OCI-LY3 (cell line): ENCODE results near the gene CLMP.

ENCODE experiments used
- H2AFZ ChIP-seq: fragments of 200-600, 300-600 bp; shearing (Covaris generic); 2 replicates; pipeline ENCODE4 v1.6.0; 2014; ENCODE audit warnings: antibody characterized with exemption, low read depth, low read length
- H3K27ac ChIP-seq: fragments of 200-600, 300-600 bp; sonication (generic); 2 replicates; pipeline ENCODE4 v1.5.1; 2014; ENCODE audit warnings: mild to moderate bottlenecking, low read length, moderate library complexity, mixed read lengths
- H3K27me3 ChIP-seq: fragments of 200-600, 300-600 bp; sonication (generic); 2 replicates; pipeline ENCODE4 v1.6.1; 2014; ENCODE audit warnings: low read depth, low read length, mixed read lengths
- H3K36me3 ChIP-seq: fragments of 200-600, 300-600 bp; sonication (generic); replicated peaks from 2 replicates; pipeline ENCODE3; 2014; ENCODE audit warnings: low read depth, low read length, mixed read lengths
- H3K4me1 ChIP-seq: fragments of 300-600, 200-600 bp; sonication (generic); 2 replicates; pipeline ENCODE4 v1.6.1; 2014; ENCODE audit warnings: low read length, mixed read lengths
- H3K4me2 ChIP-seq: fragments of 200-600, 300-600 bp; sonication (generic); 2 replicates; pipeline ENCODE4 v1.6.1; 2014; ENCODE audit warnings: low read length, mixed read lengths
- H3K4me3 ChIP-seq: fragments of 300-600, 200-600 bp; sonication (generic); 2 replicates; pipeline ENCODE4 v1.5.1; 2014; ENCODE audit warnings: antibody characterized with exemption, mild to moderate bottlenecking, low read length, moderate library complexity
- H3K79me2 ChIP-seq: fragments of 300-600, 200-600 bp; shearing (Covaris generic); 2 replicates; pipeline ENCODE4 v1.6.1; 2014; ENCODE audit warnings: mild to moderate bottlenecking, low read length, mixed read lengths
- H3K9ac ChIP-seq: fragments of 300-600, 200-600 bp; shearing (Covaris generic); 2 replicates; pipeline ENCODE4 v1.6.0; 2014; ENCODE audit warnings: mild to moderate bottlenecking, low read length, moderate library complexity
- H3K9me3 ChIP-seq: fragments of 200-600, 300-600 bp; shearing (Covaris generic); 2 replicates; pipeline ENCODE4 v1.6.1; 2014; ENCODE audit warnings: low read length, mixed read lengths; ENCODE audit not compliant: insufficient read depth
- H4K20me1 ChIP-seq: fragments of 200-600, 300-600 bp; sonication (generic); 2 replicates; pipeline ENCODE4 v1.6.1; 2016; ENCODE audit warnings: low read length, mixed read lengths; ENCODE audit not compliant: insufficient read depth
- CTCF ChIP-seq: fragments of 200-600, 300-600 bp; sonication (generic); IDR thresholded peaks from 2 replicates; pipeline ENCODE4 v1.5.1; 2014; ENCODE audit warnings: antibody characterized with exemption, low read length, low read depth
- EZH2phosphoT487 ChIP-seq: fragments of 200-600 bp; shearing (Covaris generic); IDR thresholded peaks from 2 replicates; pipeline ENCODE4 v1.6.1; 2018; ENCODE audit warnings: antibody characterized with exemption, mixed run types, low read depth

CLMP gene

DNA sequence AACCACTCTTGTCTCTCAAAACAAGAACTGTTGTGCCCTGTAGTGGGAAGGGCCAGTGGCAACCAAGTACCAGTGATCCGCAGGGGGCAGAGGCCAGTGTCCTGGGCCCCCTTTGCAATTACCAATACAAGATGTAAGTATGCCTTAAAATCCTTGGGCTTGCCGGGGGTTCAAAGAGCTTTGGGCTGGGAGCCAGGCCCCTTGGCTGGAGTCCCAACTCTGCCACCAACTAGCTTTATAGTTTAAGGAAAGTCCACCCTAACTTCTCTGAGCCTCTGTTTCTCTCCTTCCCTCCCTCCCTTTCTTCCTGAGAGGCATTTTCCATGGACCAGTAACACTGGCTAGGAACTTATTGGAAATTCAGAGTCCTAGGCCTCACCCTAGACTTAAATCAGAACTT is 15.5 kb downstream of the CLMP start:
- peaks cover 9% of the 10 kb centered on the region for H3K4me1 ChIP-seq
- no peak overlapping the region for H2AFZ ChIP-seq
- no peak overlapping the region for H3K9ac ChIP-seq
- no peak overlapping the region for H3K4me2 ChIP-seq
- TF ChIP-seq CTCF (no peak), EZH2phosphoT487 (no peak)
- no peak overlapping the region for H3K4me3 ChIP-seq
- H3K9me3 ChIP-seq: no peaks in the 10 kb centered on the region
- H4K20me1 ChIP-seq: no peaks in the 10 kb centered on the region
- H3K27ac ChIP-seq: no peak overlapping the region
- no peaks in the 10 kb centered on the region for H3K79me2 ChIP-seq
- H3K36me3 ChIP-seq: no peaks in the 10 kb centered on the region
- H3K27me3 ChIP-seq: peaks cover 2% of the 10 kb centered on the region; the same call in 1 of the 2 replicates

DNA sequence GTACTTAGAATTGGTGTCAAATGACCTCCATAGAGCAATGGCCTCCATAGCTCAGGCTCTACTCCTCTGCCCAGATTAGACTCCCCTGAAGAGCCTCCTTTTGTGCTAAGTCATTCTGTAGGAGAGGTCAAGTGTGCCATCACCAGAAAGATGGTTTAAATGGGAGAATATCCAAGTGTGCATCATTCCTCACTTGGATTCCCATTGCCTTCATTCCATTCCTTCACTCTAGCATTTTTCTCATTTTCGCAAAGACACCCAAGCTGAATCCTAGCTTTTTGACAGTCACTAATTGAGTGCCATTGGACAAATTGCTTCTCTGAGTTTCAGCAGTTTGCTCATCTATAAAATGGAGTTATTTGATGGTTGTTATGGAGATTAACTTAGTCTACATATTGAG is 16.9 kb downstream of the CLMP start:
- Histone ChIP-seq H3K36me3 (no peaks in the 10 kb centered on the region), H3K4me1 (no peaks in the 10 kb centered on the region), H3K4me2 (no peak overlapping the region), H3K9me3 (no peaks in the 10 kb centered on the region), H3K4me3 (no peak overlapping the region), H2AFZ (no peak overlapping the region), H4K20me1 (no peaks in the 10 kb centered on the region), H3K79me2 (no peaks in the 10 kb centered on the region), H3K27me3 (no peaks in the 10 kb centered on the region), H3K27ac (no peak overlapping the region), H3K9ac (no peak overlapping the region)
- no peak for TF ChIP-seq CTCF
- no peak for TF ChIP-seq EZH2phosphoT487

GRCh38 chr11:123176785-123177184 is 18.3 kb downstream of the CLMP start:
- Histone ChIP-seq H3K79me2 (no peaks in the 10 kb centered on the region), H3K4me3 (no peak overlapping the region), H2AFZ (no peak overlapping the region), H3K27ac (no peak overlapping the region), H3K27me3 (no peaks in the 10 kb centered on the region), H3K36me3 (no peaks in the 10 kb centered on the region), H3K9ac (no peak overlapping the region), H3K9me3 (no peaks in the 10 kb centered on the region), H4K20me1 (no peaks in the 10 kb centered on the region), H3K4me1 (no peaks in the 10 kb centered on the region), H3K4me2 (no peak overlapping the region)
- no peak for TF ChIP-seq CTCF
- TF ChIP-seq EZH2phosphoT487: no peak

GRCh38 chr11:123174196-123175183 is 20.6 kb downstream of the CLMP start:
- H3K36me3 ChIP-seq: no peaks in the 10 kb centered on the region
- TF ChIP-seq CTCF (no peak), EZH2phosphoT487 (no peak)
- H3K79me2 ChIP-seq: no peaks in the 10 kb centered on the region

More at GRCh38 chr11:123174196-123175183, 20.6 kb downstream of the CLMP start:
- H3K9ac ChIP-seq: no peak overlapping the region
- H3K4me2 ChIP-seq: no peak overlapping the region
- H3K9me3 ChIP-seq: no peaks in the 10 kb centered on the region
- no peaks in the 10 kb centered on the region for H3K27me3 ChIP-seq
- H3K27ac ChIP-seq: no peak overlapping the region
- no peak overlapping the region for H2AFZ ChIP-seq
- H3K4me3 ChIP-seq: no peak overlapping the region
- no peaks in the 10 kb centered on the region for H3K4me1 ChIP-seq
- H4K20me1 ChIP-seq: no peaks in the 10 kb centered on the region
